Activated gamma-delta T cell treated with Interleukin-2 at 50 U/mL for 16 hours (primary cell): ENCODE results near the gene TMEM235.
"Not testable (repeated sequence)": the region's sequence is repeated elsewhere in the genome, so short reads cannot be mapped to it uniquely, and the experiment has no call there.

Experiments
- DNase-seq: peaks from one replicate; pipeline ENCODE4 v3.0.0-alpha.2; 2020

Gene TMEM235

DNA sequence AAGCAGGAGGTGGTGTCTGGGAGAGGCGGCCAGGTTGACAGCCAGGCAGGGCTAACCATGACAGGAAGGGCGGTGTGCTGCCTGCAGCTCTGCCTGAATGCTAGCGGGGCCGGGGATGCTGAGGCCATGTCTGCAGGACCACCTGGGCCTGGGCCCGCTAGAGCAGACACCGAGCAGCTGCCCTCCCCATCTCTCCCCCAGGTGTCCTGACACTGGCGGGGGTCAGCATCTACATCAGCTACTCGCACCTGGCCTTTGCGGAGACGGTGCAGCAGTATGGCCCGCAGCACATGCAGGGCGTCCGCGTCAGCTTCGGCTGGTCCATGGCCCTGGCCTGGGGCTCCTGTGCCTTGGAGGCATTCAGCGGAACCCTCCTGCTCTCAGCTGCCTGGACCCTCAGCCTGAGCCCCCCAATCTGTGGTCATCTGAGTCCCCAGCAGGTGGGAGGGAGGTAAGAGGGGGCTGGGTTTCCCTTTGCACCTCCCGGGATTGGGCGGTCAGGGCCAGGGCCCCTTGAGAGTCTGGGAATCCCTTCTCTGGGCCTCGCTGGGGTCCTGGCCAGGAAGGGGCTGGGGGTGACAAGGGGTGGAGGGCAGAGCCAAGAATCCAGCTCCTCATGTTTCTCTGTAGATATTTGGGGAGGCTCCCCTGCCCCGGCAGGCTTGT lies 7.5 kb downstream of the TMEM235 start:
- no peak for DNase-seq

DNA sequence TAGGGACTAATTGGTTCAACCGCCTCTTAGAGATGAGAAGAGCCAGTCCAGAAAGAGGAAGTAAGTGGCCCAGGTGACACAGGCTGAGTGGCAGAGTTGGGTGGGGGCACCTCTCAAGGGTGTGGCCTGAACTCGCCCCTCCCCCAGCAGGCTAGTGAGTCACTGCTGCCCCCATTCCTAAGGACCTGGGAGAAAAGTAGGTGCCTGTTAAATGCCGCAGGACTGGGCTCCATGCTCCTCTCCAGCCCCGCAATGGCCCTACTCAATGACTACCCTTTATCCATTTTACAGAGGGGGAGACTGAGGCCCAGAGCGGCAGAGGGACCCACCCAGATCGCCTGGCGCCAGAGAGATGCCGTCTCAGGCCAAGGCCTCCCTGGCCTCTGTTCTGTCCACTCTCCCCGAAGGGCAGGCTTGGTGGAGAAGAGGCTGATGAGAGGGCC lies 8.1 kb downstream of the TMEM235 start:
- DNase-seq: no peak

DNA sequence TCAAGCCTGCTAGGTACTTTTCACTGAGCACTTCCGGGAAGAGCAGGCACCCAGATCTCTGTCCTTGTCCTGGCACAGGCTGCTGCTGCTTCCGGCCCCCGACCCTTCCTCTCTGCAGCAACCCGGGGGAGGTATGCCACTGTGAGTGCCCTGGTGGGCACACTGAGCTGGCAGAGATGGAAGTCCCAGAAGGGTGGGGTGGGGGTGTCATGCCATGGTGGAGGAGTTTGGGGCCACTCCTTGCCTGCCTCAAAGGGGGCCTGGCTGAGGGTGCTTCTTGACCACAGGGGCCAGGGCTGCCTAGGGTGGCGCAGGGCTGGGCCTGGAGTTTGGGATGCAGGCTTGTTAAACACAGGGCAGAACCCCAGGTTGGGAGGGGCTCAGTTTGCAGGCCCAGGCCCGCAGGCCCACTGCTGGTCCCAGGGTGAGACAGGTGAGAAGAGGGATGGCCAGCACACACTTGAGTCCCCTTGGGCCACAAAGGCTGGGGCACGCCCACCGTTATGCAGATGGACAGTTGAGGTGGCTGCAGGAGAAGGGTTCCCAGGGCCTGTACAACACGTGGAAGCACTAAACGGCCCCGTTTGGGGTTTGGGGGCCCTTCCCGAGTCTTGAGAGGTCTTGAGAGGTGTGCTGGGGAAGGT lies 8.7 kb downstream of the TMEM235 start:
- DNase-seq: no peak

DNA sequence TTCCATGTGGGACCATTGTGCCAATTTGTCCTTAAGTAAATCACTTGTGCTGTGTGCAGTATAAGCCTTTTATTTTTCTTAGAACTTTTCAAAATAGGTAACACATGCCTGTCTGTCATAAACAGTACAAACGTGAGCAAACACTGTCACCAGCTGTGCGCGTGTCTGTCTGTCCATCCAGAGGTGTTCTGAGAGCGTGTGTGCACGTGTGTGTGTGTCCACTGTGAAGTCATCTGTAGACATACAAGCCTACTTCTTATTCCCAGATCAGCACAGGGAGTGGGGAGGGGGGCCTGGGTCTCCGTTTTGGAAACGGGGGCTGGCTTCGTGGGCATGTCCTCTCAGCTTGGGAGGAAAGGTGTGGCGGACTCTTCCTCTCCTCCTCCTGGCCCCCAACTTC lies 9.4 kb downstream of the TMEM235 start:
- no peak for DNase-seq

DNA sequence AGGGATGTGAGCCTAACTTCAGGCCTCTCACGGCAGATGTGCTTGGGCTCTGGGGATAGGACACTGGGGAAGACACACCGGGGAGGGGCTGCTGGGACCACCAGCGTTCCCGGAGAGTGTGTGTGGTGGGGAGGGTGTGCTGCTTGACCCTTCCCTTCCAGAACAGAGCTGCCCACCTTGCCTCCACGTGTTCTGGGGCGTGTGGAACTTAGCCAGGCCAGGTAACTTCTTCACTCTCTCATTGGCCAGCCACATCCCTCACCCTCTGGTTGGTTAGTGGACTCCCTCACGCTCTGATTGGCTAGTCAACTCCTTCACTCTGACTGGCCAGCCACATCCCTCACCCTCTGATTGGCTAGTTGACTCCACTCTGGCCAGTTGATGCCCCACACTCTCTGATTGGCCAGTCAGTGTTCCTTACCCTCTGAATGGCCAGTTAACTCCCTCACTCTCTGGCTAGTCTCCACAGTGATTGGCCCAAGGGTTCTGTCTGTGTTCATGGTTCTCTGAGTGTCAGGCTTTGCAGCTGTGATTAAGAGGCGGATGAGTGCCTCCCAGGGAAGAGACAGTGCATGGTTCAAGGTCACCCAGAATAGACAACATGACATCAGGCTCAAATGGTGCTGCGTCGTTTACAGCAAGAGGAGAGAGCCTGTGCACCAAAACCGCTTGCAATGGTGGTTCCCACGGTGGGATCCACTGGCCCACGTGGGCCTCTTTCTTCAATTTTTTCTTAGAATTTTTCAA lies 10.0 kb downstream of the TMEM235 start:
- DNase-seq: no peak

DNA sequence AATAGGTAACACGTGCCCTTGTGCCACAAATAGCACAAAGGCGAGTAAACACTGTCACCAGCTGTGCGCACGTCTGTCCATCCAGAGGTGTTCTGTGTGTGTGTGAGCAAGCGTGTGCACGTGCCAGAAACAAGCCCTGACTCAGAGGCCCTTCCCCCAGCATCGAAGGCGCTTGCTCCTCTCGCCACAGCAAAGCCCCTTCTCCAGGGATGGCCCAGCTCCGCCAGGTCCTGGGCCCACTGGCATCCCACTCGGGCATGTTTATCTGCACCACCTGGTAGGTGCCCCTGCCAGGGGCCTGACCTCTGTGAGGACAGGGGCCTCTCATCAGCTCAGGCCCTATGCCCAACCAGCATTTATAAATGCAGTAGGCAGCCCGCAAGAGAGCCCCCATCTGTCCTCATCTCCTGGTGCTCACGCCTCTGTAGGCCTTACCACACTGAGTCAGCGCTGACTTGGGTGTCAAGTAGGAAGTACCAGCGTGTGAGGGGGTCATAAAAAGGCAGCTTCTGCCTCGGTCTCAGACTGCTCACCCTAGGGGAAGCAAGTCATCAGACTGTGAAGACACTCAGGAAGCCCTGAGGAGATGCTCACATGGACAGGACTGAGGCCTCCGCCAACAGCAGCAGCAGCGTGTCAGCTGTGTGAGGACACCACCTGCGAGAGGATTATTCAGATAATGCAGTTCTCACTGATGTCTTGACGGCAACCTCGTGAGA lies 10.8 kb downstream of the TMEM235 start:
- no peak for DNase-seq

DNA sequence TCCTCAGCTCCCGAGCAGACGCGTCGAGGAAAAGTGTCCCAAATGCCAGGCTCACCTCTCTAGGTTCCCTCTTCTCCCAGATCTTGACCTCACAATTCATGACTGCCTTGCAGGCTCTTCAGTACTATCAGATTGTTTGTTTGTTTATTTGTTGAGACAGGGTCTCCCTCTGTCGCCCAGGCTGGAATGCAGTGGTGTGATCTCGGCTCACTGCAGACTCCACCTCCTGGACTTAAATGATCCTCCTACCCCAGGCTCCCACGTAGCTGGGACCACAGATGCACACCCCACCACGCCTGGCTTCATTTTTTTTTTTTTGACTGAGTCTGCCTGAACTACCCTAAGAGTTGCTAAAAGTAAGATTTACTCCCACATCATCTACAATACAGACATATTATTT lies 15.9 kb downstream of the TMEM235 start:
- no peak for DNase-seq

DNA sequence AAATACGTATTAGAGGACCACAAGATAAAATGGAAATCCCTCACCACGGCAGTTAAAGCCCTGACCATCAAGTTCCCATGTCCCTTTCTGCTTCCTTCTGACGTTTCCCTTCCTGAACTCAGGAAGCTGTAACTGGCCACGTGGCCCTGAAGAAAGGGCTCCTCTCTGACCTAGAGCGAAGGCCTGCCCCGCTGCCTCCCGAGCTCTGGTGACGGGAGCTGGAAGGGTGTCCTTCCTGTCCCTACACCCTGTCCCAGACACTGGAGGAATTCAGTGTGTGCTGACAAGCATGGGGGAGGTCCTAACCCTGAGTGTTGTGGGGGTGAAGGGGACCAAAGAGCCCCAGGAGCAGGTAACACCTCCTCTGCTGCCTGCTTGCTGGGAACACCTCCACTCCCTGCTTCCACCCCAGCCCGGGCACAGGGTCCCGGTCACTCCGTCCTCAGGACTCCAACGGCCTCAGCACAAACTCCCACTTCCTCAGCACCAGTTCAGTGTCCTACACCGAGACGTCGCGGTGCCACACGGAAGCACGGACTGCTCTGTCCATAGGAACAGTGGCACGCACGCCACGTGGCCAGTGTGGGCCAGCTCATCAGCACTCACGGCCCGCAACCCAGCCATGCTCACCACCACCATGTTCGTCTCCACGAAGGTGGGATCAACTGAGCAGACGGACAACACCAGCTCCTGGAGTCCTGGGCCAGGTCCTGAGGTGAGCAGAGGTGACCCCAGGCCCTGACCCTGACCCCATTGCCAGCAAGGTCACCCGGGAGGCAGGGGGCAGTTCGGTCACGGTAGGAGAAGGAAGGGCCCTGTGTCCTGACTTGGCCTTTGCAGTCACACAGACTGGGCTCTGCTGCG lies 16.9 kb downstream of the TMEM235 start:
- no peak for DNase-seq

DNA sequence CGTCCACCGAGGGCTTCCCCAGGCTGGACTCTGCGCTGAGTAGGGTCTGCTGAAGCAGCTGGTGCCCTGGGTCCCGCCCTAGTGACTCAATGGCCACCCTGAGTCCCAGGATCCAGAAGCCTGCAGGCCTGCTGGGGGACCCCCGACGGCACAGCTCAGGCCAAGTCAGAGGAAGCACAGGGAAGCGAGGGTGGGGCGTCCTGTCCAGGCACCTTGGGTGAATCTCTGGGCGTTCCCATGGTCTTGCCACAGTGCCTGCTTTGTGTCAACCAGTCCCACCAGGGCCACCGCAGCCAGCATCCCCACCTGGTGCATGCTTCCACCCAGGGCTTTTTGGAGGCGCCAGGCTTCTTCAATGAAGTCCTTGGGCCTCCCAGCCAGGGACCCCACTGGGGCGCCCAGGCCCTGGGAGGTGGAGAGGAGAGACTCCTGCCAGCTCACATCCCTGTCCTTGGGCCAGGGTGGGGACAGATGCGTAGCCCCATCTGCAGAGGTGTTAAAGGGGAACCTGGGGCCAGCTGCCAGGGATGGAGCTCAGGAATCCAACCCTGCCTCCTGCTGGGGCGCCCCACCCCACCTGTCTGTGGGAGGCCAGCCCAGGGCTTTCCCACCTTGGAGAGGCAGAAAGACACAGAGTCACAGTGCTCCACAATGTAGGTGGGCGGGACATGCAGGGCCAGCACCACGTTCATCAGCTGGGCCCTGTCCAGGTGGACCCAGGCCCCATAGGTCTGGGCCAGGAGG lies 17.8 kb downstream of the TMEM235 start:
- no peak for DNase-seq

DNA sequence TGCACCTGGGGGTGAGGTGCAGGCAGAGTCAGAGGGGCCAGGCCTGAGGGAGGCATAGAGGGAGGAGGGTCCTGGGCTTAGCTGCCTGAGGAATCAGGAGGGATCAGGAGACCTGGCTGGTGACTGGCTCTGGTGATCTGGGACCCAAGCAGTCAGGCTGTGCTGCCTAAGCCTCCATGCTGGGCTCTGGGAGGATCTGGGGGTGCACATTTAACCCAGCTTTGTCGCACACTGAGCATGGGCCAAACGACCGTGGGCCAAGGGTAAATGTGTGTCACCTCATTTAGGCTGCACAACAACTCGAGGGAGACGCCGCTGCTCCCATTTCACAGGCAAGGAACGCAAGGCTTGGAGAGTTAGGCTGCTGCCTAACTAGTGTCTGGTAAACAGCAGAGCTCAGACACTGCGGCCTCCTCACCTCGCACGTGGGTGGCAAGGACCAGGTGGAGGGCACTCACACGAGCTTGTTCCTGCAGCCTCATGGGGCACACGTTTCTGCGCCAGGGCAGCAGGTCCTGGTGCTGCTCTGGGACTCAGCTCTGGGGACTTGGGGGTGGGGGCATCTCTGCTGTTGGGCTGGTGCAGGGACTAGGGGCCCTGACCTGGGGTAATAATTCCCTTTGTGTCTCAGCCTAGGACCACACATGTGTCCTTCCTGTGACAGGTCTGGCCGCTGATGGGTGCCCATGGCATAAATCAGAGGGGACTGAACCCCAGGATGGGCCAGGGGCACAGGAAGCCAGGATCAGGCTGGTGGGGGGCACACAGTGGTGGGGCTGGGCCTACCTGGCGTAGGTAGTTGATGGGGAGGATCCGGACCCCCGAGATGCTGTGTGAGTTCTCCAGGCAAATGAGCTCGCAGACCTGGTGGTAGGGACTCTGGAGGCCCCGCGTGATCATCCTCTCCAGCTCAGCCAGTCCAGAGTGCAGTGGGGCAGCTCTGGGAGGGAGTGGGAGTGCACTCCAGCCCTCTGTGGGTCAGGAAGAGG lies 18.7 kb downstream of the TMEM235 start:
- no peak for DNase-seq

DNA sequence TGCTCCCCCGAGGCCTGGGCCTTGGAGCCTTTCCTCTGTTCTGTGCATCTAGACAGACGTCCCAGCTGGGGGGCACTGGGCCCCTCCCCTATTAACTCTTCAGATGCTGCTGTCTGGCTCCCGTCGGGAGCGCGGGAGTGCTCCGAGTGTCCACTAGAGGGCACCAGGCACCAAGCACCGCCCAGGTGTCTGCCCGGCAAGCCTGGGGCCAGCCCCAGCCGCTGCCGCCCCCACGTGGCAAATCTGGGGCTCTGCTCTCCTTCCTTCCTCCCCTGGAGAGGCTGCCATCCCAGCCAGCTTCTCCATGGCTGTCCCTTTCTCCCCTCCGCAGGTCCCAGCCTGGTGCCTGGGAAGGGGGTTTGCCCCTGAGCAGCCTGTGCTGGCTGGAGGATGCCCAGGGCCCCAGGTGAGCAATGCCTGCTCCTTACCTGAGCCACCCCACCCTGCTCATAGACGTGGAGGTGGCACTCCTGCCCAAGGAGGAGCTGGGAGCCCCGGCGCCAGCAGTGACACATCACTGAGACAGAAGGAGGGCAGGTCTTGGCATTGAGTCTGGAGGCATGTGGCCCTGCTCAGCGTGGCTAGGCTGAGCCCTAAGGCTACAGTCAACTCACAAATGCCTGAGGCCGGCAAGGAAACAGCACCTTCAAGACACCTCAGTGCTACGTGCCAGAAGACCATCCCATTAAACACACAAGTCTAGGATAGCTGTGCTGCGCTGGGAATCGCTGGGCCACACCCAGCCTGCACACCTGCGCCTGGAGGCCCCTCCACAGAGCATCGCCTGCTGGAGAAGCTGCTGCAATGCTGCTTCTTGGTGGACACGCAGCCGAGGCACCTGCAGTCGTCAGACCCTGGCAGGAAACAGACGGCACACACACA lies 19.7 kb downstream of the TMEM235 start:
- DNase-seq: peak; percentile 79

DNA sequence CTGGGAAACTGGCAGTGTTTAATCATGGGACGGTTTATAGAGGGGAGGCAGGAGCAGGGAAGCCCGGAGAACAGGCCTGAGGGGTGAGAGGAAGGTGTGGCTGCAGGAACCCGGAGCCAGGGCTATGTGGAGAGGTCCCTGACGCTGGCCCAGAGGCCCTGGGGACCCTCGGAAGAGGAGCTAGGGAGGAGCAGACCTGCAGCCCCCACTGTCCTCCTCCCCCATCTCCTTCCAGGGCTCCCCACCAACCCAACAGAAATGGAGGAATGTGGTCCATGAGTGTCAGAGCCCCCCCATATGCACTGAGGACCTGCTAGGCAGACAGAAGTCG lies 20.3 kb downstream of the TMEM235 start:
- DNase-seq: no peak

DNA sequence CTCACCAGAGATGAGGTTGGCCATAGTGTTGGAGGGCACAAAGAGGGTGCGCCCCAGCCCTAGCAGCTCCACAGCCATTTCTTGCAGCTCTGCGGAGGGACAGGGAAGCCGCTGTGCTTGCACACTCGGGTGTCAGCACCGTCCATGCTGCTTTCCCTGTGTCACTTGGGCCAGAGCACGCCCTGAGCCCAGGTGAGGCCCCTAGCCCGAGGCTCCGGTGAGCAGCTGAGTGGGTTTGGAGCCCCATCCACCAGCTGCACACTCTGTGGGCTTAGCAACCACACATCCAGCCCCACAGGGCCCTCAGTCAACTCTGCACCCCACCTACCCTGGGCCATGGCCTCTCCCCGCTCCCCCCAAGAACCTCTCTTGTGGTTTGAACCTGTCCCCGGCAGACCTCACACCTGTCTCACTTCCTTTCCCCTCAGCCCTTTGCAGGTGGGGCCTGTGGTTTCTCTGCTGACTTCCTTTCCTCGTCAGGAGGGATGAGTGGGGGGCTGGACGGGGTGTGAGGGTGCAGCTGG lies 20.7 kb downstream of the TMEM235 start:
- DNase-seq: peak; percentile 90

DNA sequence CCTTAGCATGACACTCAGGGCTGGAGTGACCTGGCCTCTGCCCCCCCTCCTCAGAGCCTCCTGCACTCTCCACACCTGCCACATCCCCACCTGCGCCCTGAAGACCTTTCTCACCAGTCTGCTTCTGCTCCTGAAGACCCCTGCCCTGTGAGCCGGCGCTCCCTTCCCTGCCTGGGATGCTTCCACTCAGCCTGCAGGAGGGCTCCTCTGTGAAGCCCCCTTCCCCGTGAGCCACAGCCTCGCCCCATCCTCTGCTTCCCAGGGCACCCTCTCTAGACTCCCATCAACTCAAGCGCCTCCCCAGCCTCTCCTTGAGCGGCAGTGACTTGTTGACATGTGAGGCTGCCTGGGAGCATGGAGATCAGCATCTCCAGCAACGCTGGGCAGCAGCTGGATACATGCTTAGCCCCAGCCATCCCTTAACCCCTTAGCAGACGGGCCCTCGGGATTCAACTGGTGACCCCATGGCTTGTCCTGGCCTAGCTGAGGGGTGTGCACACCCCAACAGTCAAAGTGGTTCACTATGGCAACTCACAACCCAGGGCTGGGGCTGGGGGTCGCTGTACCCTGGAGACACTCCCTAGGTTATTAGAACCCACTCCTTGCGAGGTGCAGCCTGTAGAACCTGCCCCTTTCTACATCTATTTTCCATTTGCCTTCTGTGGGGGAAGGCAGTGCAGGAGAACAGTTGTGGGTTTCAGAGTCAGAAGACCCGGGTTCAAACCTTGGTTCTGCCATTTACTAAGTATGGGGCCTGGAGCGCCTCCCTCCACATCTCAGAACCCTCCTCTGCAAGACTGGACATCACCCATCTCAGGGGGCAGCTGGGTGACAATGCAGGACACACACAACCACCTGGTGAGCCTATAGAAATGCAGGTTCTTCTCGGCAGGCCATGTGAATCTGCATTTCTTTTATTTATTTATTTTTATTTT lies 21.5 kb downstream of the TMEM235 start:
- DNase-seq: no peak

DNA sequence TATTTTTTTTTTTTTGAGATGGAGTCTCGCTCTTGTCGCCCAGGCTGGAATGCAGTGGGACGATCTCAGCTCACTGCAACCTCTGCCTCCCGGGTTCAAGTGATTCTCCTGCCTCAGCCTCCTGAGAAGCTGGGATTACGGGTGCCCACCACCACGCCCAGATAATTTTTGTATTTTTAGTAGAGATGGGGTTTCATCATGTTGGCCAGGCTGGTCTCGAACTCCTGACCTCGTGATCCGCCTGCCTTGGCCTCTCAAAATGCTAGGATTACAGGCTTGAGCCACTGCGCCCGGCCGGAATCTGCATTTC lies 22.2 kb downstream of the TMEM235 start:
- DNase-seq: not testable (repeated sequence)

DNA sequence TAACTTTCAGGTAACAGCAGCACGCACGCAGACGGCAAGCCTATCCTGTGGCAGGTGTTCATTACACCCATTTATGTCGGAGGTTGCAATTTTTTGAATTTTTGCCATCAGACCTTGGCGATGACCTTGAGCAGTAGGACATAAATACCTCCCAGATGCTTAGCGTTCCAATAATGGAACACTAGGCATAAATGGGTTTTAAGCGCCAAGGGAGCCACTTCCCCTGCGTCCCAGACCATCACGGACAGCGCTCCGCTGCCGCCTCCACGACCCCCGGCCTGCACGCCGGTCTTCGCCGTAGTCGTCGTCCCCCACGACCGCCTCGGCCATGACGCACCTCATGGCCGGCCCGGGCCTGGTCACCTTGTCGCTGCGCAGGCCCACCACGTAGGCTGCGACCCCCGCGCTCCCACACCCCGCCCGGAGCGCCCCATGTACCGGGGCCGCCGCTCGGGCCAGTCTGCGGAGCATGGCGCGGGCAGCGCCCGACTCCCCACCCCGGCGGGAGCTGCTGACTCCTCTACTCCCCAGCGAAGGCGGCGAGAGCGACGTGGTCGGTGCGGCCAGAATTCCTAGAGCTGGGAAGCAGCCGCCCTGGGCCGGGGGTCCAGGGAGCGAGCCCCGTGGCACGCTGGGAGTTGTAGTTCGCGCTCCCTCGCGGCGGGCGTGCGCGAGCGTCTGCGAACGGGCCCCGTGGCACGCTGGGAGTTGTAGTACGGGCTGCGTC lies 22.7 kb downstream of the TMEM235 start:
- peak; percentile 74 for DNase-seq

DNA sequence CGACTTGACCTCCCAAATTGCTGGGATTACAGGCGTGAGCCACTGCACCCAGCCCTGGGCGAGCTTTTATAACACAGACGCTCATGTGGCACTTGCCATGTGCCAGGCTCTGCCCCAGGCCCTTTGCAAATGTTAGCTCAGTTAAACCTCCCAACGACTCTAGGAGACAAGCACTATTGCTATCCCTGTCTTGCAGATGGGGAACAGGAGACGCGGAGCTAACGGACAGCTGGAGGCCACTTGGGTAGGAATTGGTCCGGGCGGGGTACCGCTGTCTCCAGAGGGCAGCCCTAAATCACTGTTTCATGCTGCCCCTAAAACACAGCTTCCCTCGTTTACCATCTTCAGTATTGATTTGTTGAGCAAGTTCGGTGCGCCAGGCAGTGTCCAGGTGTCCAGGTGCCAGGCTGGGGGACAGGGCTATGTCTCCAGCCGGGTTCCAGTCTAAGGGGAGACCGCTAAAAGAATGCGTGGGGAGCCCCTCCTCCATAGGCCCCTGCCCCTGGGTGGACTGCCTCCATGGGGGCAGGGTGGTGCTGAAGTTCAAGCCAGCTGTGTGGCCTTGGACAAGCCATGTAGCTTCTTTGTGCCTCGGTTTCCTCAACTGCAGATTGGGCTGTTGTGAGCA lies 23.7 kb downstream of the TMEM235 start:
- no peak for DNase-seq
